SH-SY5Y (cell line): ENCODE results near the gene ZNF426.

Experiments used
- GATA2 ChIP-seq: IDR thresholded peaks from 2 replicates; pipeline ENCODE4 v1.6.1; 2011; ENCODE audit warnings: mild to moderate bottlenecking, low read depth, low read length
- GATA3 ChIP-seq: IDR thresholded peaks from 2 replicates; pipeline ENCODE4 v1.6.1; 2011; ENCODE audit warnings: low read depth, mild to moderate bottlenecking, low read length, moderate library complexity

DNA sequence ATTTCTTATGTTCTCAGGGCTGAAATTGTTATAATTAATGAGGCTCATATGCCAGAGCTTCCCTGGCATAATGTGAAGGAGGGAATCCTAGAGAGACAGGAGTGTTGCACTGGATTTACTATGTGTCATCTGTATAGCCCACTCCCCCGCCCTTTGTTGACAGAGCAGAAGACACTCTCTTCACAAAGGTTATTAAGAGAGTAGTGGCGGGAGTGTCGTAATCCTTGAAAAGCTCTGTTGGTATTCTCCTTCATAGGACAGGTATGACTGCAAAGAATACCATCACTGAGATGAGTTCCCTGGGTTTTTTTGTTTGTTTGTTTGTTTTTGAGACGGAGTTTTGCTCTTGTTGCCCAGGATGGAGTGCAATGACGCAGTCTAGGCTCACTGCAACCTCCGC is 31.8 kb upstream of the ZNF426 start:
- TF ChIP-seq GATA2 = no peak
- no peak for TF ChIP-seq GATA3
